NT2/D1 (cell line): ENCODE data around the gene PRSS38.
"Not testable (repeated sequence)": the region's sequence is repeated elsewhere in the genome, so short reads cannot be mapped to it uniquely, and the experiment has no call there.

Experiments used
- DNase-seq: peaks from one replicate; pipeline ENCODE4 v3.0.0-alpha.2; 2011; ENCODE audit warnings: low read depth, low spot score
- H3K27me3 ChIP-seq: 2 replicates; pipeline ENCODE4 v1.6.0; 2011; ENCODE audit warnings: mild to moderate bottlenecking; ENCODE audit not compliant: insufficient read length, insufficient read depth
- H3K36me3 ChIP-seq: 2 replicates; pipeline ENCODE4 v1.6.1; 2011; ENCODE audit warnings: mild to moderate bottlenecking, low read length, mixed read lengths; ENCODE audit not compliant: insufficient read depth, insufficient read length
- H3K4me1 ChIP-seq: 2 replicates; pipeline ENCODE4 v1.5.1; 2011; ENCODE audit not compliant: insufficient read depth, insufficient read length
- H3K4me3 ChIP-seq: 2 replicates; pipeline ENCODE4 v1.5.1; 2011; ENCODE audit warnings: low read depth; ENCODE audit not compliant: insufficient read length
- H3K9ac ChIP-seq: 2 replicates; pipeline ENCODE4 v1.6.0; 2011; ENCODE audit warnings: low read depth; ENCODE audit not compliant: insufficient read length
- H3K9me3 ChIP-seq: 2 replicates; pipeline ENCODE4 v1.5.1; 2011; ENCODE audit warnings: mild to moderate bottlenecking, low read length; ENCODE audit not compliant: insufficient read depth
- SUZ12 ChIP-seq: IDR thresholded peaks from 2 replicates; pipeline ENCODE4 v1.6.1; 2011; ENCODE audit not compliant: insufficient read length, insufficient read depth; ENCODE audit errors: extremely low read depth
- YY1 ChIP-seq: IDR thresholded peaks from 2 replicates; pipeline ENCODE4 v1.6.1; 2011; ENCODE audit not compliant: insufficient read length, insufficient read depth
- ZNF274 ChIP-seq: IDR thresholded peaks from 2 replicates; pipeline ENCODE4 v1.6.1; 2011; ENCODE audit warnings: mild to moderate bottlenecking, low read depth, low read length

Gene PRSS38

GRCh38 chr1:227869851-227870305 is 54.4 kb downstream of the PRSS38 start:
- Histone ChIP-seq H3K9me3 (peaks cover 7% of the 10 kb centered on the region), H3K36me3 (no peaks in the 10 kb centered on the region), H3K4me3 (no peak overlapping the region), H3K27me3 (no peaks in the 10 kb centered on the region), H3K9ac (no peak overlapping the region), H3K4me1 (no peaks in the 10 kb centered on the region)
- TF ChIP-seq SUZ12 = no peak
- TF ChIP-seq ZNF274 = no peak
- no peak for TF ChIP-seq YY1
- DNase-seq = no peak

- TF ChIP-seq YY1 = no peak
- TF ChIP-seq SUZ12 = no peak
- TF ChIP-seq ZNF274 = no peak
- DNase-seq = no peak
- Histone ChIP-seq H3K9ac (no peak overlapping the region), H3K36me3 (no peaks in the 10 kb centered on the region), H3K4me3 (no peak overlapping the region), H3K4me1 (no peaks in the 10 kb centered on the region), H3K27me3 (no peaks in the 10 kb centered on the region), H3K9me3 (peaks cover 2% of the 10 kb centered on the region)
Measured at GRCh38 chr1:227870366-227870765, 54.9 kb downstream of the PRSS38 start.

GRCh38 chr1:227871892-227872291 is 56.4 kb downstream of the PRSS38 start:
- not testable (repeated sequence) for H3K4me1 ChIP-seq, H3K9ac ChIP-seq, DNase-seq, H3K9me3 ChIP-seq, H3K4me3 ChIP-seq, H3K27me3 ChIP-seq, H3K36me3 ChIP-seq

- DNase-seq, H3K4me3 ChIP-seq, H3K36me3 ChIP-seq: not testable (repeated sequence)
Measured at GRCh38 chr1:227877810-227878209, 62.3 kb downstream of the PRSS38 start.

GRCh38 chr1:227880342-227880924 is 65.0 kb downstream of the PRSS38 start:
- TF ChIP-seq YY1 (no peak), ZNF274 (no peak), SUZ12 (no peak)
- peaks cover 2% of the 10 kb centered on the region for H3K27me3 ChIP-seq
- H3K36me3 ChIP-seq = no peaks in the 10 kb centered on the region
- H3K9me3 ChIP-seq = no peaks in the 10 kb centered on the region
- H3K4me3 ChIP-seq = no peak overlapping the region
- no peak overlapping the region for H3K9ac ChIP-seq
- DNase-seq = no peak
- H3K4me1 ChIP-seq = peaks cover 8% of the 10 kb centered on the region

More at GRCh38 chr1:227877810-227878209, 62.3 kb downstream of the PRSS38 start:
- H3K4me1 ChIP-seq, H3K9me3 ChIP-seq, H3K9ac ChIP-seq, H3K27me3 ChIP-seq: not testable (repeated sequence)

GRCh38 chr1:227883073-227883520 is 67.6 kb downstream of the PRSS38 start:
- H3K9ac ChIP-seq = no peak overlapping the region
- H3K36me3 ChIP-seq = no peaks in the 10 kb centered on the region
- peaks cover 20% of the 10 kb centered on the region for H3K4me1 ChIP-seq
- H3K27me3 ChIP-seq = peaks cover 2% of the 10 kb centered on the region
- no peak for DNase-seq
- TF ChIP-seq ZNF274 (no peak), SUZ12 (no peak), YY1 (no peak)
- no peaks in the 10 kb centered on the region for H3K9me3 ChIP-seq
- H3K4me3 ChIP-seq = no peak overlapping the region

GRCh38 chr1:227883641-227884301 is 68.3 kb downstream of the PRSS38 start:
- H3K36me3 ChIP-seq = no peaks in the 10 kb centered on the region
- H3K4me1 ChIP-seq = peaks cover 25% of the 10 kb centered on the region
- H3K9ac ChIP-seq = no peak overlapping the region
- no peak for DNase-seq
- H3K9me3 ChIP-seq = no peaks in the 10 kb centered on the region
- peaks cover 2% of the 10 kb centered on the region for H3K27me3 ChIP-seq
- TF ChIP-seq YY1 (no peak), ZNF274 (no peak), SUZ12 (no peak)
- no peak overlapping the region for H3K4me3 ChIP-seq
